Measurements from ENCODE around the gene NR5A2. TPM values are rescaled to one million over a fixed set of nuclear protein-coding genes. Genes with fewer than 3 reads are reported as not detected.
A peak's percentile ranks its signal among the peaks of the same experiment; 100 is the strongest.

The NR5A2 gene
- total RNA-seq, 2 donors from 2014 or later = 98.3 to 202 TPM

DNA sequence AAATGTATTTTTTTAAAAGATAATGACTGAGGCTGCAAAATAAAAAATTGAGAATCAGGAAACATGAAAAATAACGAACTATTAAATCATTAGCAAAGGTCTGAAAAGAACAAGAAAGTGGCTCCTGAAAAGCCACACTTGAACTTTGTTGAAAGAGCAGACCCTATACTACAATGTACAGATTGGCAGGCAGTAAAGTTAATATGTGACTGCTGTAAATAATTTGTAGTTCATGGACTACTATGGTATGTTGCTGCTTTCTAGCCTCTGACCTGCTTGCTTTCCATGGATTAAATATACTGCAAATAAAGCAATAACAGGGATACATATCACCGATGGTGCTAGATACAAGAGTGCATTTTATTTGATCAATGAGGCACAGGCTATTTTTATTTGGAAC is 18.6 kb downstream of the NR5A2 start:
- no peaks in the 10 kb centered on the region for H3K36me3 ChIP-seq (replicated peaks in 1 of 2; ENCODE audit: insufficient read depth in 1 of 2, low read depth in 2 of 2)
- no peaks in the 10 kb centered on the region for H3K9me3 ChIP-seq
- peak overlapping the region in 3 of 4 donors; percentile 41 to 96 (median 95) for H3K27ac ChIP-seq
- TF ChIP-seq POLR2A (IDR thresholded peaks at IDR 0.05) = no peak
- TF ChIP-seq, protein P1, sequence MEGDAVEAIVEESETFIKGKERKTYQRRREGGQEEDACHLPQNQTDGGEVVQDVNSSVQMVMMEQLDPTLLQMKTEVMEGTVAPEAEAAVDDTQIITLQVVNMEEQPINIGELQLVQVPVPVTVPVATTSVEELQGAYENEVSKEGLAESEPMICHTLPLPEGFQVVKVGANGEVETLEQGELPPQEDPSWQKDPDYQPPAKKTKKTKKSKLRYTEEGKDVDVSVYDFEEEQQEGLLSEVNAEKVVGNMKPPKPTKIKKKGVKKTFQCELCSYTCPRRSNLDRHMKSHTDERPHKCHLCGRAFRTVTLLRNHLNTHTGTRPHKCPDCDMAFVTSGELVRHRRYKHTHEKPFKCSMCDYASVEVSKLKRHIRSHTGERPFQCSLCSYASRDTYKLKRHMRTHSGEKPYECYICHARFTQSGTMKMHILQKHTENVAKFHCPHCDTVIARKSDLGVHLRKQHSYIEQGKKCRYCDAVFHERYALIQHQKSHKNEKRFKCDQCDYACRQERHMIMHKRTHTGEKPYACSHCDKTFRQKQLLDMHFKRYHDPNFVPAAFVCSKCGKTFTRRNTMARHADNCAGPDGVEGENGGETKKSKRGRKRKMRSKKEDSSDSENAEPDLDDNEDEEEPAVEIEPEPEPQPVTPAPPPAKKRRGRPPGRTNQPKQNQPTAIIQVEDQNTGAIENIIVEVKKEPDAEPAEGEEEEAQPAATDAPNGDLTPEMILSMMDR (IDR thresholded peaks at IDR 0.05) = no peak
- ATAC-seq = no peak
- WGBS, 2 donors = 13 to 18% methylated on average over 2 of the region's 2 CpGs
- intact Hi-C loops (cut with DNase I) = no loop called here
- DNase-seq = no peak
- peaks cover 55% of the 10 kb centered on the region for H3K4me1 ChIP-seq
- no peaks in the 10 kb centered on the region for H3K27me3 ChIP-seq
- no peak overlapping the region for H3K4me3 ChIP-seq

DNA sequence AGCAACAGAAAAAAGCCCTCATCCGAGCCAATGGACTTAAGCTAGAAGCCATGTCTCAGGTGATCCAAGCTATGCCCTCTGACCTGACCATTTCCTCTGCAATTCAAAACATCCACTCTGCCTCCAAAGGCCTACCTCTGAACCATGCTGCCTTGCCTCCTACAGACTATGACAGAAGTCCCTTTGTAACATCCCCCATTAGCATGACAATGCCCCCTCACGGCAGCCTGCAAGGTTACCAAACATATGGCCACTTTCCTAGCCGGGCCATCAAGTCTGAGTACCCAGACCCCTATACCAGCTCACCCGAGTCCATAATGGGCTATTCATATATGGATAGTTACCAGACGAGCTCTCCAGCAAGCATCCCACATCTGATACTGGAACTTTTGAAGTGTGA is 20.7 kb downstream of the NR5A2 start:
- H3K4me1 ChIP-seq = peaks cover 74% of the 10 kb centered on the region
- H3K36me3 ChIP-seq (replicated peaks in 1 of 2; ENCODE audit: insufficient read depth in 1 of 2, low read depth in 2 of 2) = no peaks in the 10 kb centered on the region
- peak overlapping the region; percentile 34 to 96 (median 80) for H3K27ac ChIP-seq
- H3K4me3 ChIP-seq = no peak overlapping the region
- H3K9me3 ChIP-seq = no peaks in the 10 kb centered on the region
- WGBS, 2 donors = 33 to 37% methylated on average over 4 to 5 of the region's 5 CpGs
- intact Hi-C loops (cut with DNase I) = no loop called here
- TF ChIP-seq POLR2A (IDR thresholded peaks at IDR 0.05) = peak in 1 of 3 donors; percentile 7
- TF ChIP-seq, protein P1 (IDR thresholded peaks at IDR 0.05) = no peak
- no peaks in the 10 kb centered on the region for H3K27me3 ChIP-seq
- ATAC-seq (peak; percentile 23), DNase-seq (no peak)

DNA sequence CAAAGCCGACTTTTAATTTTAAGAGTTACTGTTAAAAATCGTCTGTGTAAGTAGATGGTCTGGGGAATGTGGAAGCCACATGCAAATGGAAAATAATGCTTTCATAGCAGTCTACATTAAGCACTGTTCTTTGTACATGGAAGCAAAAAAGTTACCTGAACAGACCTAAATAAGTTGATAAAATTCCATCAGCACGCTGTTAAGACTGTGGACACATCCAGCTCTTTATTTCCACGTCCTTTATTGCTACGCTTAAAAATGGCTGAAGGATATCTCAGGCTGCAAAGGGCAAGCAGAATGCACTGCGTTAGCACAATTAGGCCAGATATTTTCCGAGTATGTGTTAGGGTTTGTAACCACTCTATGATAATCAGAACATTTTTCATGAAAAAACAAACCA is 22.3 kb downstream of the NR5A2 start:
- no peak for ATAC-seq
- no peak for DNase-seq
- no peak overlapping the region for H3K4me3 ChIP-seq
- 19 to 21% methylated on average over 7 of the region's 7 CpGs for WGBS, 2 donors
- peak overlapping the region in 3 of 4 donors; percentile 52 to 96 (median 95) for H3K27ac ChIP-seq
- peaks cover 90% of the 10 kb centered on the region for H3K4me1 ChIP-seq
- no peak for TF ChIP-seq POLR2A (IDR thresholded peaks at IDR 0.05)
- TF ChIP-seq, protein P1 (IDR thresholded peaks at IDR 0.05) = no peak
- intact Hi-C loops (cut with DNase I) = no loop called here
- no peaks in the 10 kb centered on the region for H3K9me3 ChIP-seq
- H3K27me3 ChIP-seq = no peaks in the 10 kb centered on the region
- no peaks in the 10 kb centered on the region for H3K36me3 ChIP-seq (replicated peaks in 1 of 2; ENCODE audit: insufficient read depth in 1 of 2, low read depth in 2 of 2)

DNA sequence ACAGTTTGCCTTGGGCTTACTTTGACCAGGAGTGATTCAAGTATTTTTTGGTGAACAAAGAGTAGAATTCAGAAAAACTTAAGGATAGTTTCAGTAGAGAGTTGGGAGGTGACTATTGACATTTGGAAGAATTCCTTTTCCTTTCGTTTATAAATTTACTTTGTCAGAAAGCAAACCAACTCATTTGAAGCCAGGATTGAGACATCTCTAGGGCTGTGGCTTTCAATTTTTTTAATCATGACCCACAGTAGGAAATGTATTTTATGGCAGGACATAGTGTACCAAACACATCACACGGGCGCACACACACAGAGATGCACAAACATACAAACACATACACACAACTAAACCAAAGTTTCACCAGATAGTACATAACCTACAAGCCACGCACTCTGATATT is 24.1 kb downstream of the NR5A2 start:
- intact Hi-C loops (cut with DNase I) = no loop called here
- DNase-seq (no peak), ATAC-seq (peak; percentile 11)
- H3K4me1 ChIP-seq = peaks cover 86% of the 10 kb centered on the region
- H3K9me3 ChIP-seq = no peaks in the 10 kb centered on the region
- H3K27ac ChIP-seq = peak overlapping the region; percentile 16 to 96 (median 19)
- WGBS, 2 donors = 72% methylated on average over 4 of the region's 4 CpGs
- no peaks in the 10 kb centered on the region for H3K27me3 ChIP-seq
- H3K4me3 ChIP-seq = no peak overlapping the region
- H3K36me3 ChIP-seq (replicated peaks in 1 of 2; ENCODE audit: insufficient read depth in 1 of 2, low read depth in 2 of 2) = no peaks in the 10 kb centered on the region
- TF ChIP-seq, protein P1 (IDR thresholded peaks at IDR 0.05) = no peak
- TF ChIP-seq POLR2A (IDR thresholded peaks at IDR 0.05) = no peak

DNA sequence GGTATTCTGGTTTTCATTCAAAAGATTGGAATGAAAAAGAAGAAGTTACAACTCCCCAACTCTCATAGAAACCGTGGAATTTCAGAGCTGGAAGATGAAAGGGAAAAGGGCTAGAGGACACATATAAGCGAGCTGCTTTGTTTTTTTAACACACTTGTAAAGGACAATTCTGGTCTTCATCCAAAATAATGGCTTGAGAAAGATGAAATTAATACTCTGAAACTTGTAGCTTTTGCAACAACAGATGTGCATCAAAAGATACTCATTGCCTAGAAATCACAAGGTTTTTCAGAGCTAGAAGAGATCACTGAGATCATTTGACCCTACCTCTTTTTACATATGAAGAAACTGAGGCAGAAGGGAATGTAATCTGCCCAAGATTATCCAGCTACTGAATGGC is 25.6 kb downstream of the NR5A2 start:
- intact Hi-C loops (cut with DNase I) = no loop called here
- ATAC-seq = no peak
- 44 to 46% methylated on average over 2 of the region's 2 CpGs for WGBS, 2 donors

More for the DNA sequence above, 25.6 kb downstream of the NR5A2 start:
- H3K4me1 ChIP-seq = peaks cover 72% of the 10 kb centered on the region
- no peaks in the 10 kb centered on the region for H3K9me3 ChIP-seq
- no peak for DNase-seq
- H3K27me3 ChIP-seq = no peaks in the 10 kb centered on the region
- no peaks in the 10 kb centered on the region for H3K36me3 ChIP-seq (replicated peaks in 1 of 2; ENCODE audit: insufficient read depth in 1 of 2, low read depth in 2 of 2)
- peak overlapping the region in 3 of 4 donors; percentile 11 to 96 (median 63) for H3K27ac ChIP-seq
- H3K4me3 ChIP-seq = no peak overlapping the region
- no peak for TF ChIP-seq POLR2A (IDR thresholded peaks at IDR 0.05)
- TF ChIP-seq, protein P1 (IDR thresholded peaks at IDR 0.05) = no peak

Data from body of pancreas (tissue), 4 donors.